ENCODE measurements around the gene STXBP1.
A peak's percentile ranks its signal among the peaks of the same experiment; 100 is the strongest.
"Not testable (repeated sequence)": the region's sequence is repeated elsewhere in the genome, so short reads cannot be mapped to it uniquely, and the experiment has no call there.

Gene STXBP1

DNA sequence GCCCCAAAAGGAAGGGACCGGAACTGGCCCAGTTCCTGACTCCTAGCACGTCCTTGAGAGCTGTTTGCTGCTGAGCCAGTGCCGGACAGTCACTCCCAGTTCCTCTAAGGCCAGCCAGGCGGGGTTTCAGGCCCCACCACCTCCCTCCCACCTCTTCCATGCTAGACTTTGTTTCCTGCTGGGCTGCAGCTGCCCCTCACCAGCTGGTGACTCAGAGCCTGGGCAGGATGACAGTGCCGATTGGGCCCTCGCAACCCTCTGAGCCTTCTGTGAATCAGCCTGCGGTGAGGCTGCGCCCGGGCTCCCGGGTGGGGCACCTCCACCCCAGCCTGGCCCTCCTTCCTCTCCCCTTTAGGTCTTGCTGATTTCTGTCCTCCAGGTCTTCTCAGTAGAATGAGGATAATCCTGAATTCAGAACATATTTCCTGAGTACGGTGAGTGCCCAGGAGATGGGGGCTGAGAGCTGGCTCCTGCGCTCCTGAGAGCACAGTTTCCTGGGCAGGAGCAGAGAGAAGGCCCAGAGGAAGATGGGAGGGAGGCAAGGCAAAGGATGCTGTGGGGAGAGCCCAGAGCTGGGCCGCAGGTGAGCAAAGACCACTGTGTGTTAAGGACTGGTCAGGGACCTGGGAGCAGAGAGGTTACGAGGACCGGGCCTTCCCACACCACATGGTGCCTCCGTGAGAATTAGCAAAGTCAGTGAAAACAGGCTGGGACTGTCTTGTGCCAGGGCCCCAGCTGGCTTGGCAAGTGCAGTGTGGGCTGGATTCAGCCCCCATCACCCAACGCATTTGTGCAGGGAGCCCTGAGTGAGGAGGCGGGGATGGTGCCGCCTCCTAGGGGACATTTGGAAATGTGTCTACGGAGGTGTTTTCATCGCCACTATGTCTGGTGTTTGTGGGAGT lies 32.9 kb upstream of the STXBP1 start:
- peak; percentile 86 for DNase-seq

DNA sequence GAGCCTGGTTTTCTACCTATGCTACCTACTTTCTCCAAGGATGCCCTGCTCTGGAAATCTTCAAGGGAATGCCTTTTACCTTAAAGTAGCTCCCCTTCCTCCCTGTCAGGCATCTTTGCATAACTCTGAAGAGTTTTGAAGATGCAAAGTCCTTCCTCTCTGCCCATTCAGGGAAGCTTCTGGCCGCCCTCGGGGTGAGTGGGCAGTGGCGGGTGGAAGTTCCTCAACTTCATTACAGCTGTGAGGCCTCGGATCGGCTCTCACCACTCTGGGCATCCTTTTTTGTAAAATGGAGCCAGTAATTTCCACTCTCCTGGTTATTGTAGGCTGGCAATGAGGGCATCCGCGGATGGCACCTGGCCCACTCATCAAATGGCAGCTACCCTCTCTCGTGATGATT lies 31.7 kb upstream of the STXBP1 start:
- DNase-seq: no peak

DNA sequence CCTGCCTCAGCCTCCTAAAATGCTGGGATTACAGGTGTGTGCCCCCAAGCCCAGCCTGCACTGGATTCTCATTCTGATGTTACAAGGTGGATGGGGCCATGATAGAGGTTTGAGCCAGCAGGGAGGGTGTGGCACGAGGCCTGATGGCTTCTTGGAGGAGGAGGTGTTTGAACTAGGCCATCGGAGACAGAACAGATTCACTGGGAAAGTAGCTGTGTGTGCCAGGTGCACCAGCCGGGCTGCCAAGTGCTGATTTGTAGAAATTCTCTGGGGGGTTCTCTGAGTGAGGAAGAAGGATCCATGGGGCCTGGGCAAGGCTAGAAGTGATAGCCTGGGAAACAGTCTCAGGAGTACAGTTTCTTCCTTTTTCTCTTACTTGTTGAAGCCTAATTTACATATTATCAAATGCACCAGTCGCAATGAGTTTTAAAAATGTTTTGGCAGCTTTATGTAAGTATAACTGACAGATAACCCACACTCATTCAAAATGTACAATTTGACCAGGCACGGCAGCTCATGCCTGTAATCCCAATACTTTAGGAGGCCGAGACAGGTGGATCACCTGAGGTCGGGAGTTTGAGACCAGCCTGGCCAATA lies 31.1 kb upstream of the STXBP1 start:
- no peak for DNase-seq

DNA sequence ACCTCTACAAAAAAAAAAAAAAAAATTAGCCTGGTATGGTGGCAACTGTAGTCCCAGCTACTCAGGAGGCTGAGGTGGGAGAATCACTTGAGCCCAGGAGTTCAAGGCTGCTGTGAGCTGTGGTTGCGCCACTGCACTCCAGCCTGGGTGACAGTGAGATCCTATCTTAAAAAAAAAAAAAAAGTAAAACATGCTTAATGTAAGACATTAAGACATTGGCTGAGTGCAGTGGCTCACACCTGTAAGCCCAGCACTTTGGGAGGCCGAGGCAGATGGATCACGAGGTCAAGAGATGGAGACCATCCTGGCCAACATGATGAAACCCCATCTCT lies 27.6 kb upstream of the STXBP1 start:
- DNase-seq: not testable (repeated sequence)

DNA sequence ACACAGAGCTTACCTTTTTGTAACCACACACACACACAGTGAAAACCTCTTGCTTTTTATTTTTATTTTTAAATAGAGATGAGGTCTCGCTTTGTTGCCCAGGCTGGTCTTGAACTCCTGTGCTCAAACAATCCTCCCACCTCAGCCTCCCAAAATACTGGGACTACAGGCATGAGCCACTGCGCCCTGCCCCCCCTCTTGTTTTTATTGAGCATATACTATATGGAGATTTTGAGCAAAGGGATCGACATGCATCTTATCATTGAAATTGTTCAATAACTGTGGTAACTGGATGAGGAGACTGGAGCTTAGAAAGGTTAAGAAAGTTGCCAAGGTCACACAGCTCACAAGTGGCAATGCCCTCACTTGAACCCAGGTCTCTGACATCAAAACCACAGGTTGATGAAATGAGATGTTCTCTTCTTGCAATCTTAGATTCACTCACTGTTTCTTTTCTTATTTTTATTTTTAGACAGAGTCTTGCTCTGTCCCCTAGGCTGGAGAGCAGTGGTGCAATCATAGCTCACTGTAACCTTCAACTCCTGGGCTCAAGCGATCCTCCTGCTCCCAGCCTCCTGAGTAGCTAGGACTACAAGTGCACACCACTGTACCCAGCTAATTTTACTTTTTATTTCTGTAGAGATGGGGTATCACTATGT lies 26.8 kb upstream of the STXBP1 start:
- no peak for DNase-seq

DNA sequence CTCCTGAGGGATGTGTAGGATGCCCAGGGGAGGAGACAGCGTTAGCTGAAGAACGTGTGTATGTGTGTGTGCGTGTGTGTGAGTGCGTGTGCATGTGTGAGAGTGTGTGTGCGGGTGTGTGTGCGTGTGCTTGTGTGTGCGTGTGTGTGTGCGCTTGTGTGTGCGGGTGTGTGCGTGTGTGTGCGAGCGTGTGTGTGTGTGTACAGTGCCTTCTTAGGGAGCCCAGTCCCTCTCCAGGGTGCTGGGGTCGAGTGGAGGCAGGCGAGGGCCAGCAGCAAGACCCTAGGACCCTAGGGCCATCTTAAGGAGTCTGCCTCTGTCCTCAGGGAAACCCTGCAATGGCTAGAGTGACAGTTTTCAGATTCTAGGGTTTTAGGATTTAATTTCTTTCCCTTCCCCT lies 26.0 kb upstream of the STXBP1 start:
- no peak for DNase-seq

DNA sequence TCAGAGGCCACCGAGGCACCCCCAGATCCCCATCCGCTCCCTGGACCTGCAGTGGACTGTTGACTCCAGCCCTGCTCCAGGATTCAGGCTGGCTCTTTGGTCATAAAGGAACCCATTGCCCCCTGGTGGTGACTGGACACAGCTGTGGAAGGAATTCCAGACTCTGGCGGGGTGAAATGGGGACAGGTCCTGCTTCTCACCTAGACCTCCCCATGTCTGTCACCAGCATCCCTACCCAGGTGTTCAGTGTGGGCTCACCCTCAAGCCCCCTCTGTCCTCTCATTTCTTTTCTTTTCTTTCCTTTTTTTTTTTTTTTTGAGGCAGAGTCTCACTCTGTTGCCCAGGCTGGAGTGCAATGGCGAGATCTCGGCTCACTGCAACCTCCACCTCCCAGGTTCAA lies 25.5 kb upstream of the STXBP1 start:
- peak; percentile 25 for DNase-seq

DNA sequence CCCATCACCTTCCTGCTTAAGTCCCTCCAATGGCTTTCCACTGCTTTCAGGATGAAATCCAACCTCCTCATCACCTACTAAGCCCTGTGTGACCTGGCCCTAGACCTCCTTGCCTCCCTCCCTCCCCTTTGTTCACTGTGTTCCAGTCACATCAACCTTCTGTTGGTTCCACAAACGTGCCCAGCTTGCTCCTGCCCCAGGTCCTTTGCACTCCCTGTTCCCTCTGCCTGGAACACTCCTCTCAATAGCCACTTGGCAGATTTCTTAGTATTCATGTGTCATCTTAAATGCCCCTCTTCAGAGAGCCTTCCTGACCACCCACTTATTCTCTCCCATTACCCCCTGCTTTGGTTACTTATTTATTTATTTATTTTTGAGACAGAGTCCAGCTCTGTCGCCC lies 24.1 kb upstream of the STXBP1 start:
- no peak for DNase-seq

DNA sequence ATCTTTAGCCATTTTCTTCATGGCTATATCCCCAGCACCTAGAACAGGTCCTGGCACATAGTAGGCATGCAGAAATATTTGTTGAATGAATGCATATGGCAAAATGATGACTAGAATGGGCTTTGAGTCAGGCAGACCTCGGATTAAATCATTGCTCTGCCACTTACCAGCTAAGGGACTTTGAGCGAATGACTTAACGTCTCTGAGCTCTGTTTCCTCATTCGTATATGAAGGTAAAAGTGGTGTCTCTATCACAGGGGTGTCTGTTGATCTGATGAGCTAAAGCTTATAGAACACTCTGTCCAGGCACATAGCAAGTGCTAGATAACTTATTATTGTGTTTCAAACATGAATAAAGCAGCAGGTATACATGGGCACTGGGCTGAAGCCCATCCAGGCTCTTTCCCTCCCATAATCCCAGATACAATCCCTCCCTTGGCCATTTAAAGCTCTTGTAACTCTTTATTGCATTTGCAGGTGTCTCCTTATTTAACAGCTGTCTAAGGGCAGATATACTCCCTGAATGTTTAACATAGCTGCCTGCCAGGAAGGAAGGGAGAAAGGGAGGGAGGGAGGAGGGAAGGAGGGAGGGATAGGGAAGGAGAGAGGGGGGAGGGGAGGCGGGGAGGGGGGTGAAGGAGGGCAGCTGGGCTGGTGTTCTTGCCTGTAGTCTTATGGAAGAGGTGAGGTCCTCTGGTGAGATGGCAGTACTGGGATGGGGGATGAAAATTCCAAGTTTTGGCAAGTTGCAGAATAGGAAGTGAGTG lies 23.2 kb upstream of the STXBP1 start:
- no peak for DNase-seq

DNA sequence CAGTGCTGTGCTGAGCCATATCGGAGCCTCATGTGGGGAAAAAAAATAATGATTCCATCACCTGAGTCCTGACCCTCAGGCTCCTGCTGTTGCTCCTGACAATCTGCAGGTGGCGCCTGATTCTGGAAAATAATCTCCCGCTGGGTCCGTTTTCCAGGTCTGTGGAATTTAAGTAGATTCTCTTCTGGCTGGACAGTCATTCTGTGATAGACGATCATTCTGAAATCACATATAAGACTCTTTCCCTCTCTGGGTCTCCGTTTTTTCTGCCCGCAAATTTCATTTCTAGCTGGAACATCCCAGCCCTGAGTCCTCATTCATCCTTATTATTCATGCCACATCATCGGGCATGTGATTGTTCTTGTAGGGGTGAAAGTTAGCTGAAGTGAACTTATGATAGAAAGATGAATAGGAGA lies 22.1 kb upstream of the STXBP1 start:
- DNase-seq: peak; percentile 52

DNA sequence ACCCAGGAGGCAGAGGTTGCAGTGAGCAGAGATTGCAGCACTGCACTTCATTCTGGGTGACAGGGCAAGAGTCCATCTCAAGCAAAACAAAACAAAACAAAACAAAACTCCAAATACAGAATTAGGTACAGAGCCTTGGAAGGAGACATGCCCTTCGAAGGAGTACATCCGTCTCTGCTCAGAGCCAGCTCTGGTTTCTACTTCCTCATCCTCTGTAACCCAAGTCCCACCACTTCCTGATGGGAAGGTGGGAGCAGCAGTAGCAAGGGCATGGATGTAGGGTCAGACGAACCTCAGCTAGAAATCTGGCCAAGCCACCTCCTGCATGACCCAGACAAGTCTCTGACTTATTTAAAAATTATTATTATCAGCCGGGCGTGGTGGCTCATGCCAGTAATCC lies 16.5 kb upstream of the STXBP1 start:
- no peak for DNase-seq

DNA sequence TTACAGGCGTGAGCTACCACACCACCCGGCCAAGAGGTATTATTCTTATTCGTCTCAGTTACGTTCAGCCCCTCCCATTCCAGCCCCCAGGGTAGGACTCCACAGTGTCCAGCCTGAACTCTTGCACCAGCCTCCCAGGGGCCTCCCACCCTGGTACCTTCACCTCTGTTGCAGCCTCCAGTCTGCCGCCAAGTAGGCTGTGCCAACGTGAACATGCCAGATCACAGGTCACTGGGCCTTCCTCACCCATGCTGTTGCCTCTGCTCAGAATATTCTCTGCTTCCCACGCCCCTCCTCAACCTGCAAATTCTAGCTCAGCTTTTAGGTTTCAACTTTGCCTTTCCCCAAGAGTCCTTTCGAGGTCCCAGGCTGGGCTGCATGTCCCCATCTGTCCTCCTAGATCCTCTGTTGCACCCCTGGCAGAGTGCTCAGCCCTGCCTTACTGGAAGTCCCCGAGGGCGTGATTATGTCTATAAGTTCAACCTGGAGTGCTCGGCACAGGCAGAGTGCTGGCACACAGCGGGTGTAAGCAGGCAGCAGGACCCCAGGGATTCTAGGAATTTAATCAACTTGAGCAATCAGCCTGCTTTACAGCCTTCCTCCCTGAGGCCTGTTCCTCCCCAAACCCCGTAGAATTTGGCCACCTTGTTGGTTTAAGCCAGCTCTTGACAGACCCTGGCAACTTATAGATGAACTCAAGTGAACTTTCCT lies 13.1 kb upstream of the STXBP1 start:
- no peak for DNase-seq

DNA sequence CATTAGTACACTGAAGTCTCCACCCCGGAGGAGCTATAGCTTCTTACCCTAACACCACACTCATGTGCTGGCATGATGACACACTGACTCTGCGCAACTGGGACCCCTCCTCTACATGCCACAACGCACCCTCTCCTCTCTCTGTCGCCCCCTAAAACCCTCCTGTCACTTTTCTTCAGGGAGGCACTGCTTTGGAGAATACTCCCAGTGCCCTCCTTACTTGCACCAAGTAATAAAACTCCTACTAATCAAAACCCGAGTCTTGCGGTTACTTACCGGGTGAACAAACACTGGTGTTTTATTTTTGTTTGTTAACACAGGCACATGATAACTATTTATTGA lies 12.6 kb upstream of the STXBP1 start:
- DNase-seq: no peak

DNA sequence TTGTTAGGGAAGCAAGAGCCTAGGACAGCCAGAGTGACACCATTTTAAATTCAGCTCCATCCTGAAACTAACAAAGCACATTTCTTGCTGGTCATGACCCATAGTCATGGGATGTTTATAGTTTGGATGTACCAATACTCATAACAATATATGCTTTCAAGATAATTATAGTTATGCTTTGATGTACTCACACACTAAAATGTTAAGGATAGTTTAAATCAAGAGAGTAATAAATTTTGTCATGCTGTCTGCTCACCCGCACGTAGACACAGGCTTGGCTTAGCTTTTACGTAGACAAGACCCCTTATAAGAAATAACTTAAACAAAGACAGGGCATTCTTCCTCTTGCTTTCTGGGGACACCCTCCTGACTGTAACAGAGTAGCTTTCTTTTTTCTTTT lies 8.9 kb upstream of the STXBP1 start:
- no peak for DNase-seq

DNA sequence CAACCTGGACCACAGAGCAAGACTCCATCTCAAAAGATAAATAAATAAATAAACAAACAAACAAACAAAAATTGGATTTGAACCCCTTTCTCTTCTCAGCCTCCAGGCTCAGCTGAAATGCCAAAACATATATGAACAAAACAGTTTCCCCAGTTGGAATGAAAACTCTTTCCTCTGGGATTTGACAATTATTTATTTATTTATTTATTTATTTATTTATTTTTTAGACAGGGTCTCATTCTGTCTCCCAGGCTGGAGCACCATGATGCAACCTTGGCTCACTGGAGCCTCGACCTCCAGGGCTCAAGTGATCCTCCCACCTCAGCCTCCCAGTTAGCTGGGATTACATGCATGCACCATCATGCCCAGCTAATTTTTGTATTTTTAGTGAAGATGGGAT lies 6.0 kb upstream of the STXBP1 start:
- DNase-seq: no peak

DNA sequence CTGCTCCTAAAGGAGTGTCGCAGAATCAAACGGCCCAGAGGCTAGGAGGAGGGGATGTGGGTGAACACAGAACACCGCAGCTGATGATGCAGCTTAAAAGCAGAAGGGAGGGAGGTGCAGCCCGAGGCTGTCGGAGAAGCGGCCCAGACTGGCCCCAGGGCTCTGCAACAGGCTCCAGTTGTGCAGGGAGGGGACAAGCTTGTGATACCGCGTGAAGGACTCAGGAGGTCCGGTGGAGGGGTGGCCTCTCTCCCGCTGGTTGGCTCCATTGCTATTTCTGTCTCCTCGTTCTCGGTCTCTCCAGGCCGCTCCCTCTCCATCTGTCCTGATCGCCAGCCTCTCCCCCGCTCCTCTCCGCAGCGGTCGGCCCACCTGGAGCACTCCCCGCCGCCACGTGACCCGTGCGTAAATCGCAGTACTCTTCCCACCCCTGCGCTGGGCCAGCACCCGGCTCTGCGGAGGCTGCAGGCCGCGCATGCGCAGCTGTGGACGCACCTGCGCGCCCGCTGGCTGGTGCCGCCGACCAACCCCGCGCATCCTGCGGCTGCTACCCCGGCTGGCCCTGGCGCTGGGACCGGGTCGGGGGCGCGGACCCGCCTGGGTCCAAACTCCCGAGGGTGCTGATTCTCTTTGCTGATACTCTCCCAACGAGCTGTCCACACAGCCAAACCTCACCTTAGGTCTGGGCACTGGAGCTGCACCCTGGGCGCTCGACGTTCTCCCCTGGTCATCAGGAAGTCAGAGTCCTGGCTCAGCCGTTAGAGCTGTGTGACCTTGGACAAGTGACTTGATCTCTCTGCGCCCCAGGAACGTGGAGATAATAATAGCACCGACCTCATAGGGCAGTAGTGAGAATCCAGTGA lies 3.7 kb upstream of the STXBP1 start:
- DNase-seq: peak; percentile 90

DNA sequence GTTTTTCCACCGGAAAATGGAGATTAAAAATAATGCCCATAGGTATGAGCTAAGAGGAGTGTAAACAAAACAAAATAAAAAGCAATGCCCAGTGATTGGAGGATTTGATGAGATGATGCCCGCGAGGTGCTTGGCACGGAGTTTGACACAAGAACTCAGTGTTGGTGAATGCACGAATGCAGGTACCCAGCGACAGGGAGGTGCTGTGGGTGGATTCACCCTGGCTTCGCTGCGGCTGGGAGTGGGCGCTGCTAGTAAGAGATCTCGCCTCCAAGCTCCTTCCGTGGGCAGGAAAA lies 526 bp upstream of the STXBP1 start:
- DNase-seq: no peak

DNA sequence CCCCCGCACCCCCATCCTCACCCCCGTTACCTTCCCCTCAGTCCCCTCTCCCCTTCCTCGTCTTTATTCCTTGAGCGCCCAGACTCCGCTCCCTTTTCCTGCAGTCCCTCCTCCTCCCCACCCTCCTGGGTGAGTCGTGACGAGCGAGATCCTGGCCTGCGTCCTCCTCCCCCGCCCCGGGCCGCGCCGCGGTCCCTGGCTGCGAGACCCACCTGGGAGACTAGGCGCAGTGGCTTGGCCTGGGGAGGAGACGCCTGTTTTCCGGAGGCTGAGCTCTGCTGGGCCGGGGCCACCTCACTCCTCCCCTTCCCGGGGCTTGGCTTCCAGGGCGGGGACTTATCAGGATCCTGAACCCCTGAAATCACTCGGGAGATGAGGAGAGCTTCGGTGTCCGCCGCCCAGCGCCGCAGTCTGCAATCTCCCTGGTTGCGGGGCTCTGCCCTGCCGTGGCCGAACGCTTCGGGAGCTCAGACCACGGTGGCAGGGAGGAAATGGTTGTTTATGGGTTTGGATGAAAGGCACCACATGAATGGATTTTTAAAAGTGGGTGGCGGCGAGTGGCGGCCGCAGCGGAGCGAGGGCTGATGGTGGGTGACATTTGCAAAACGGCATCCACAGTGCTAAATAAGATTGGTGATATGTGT lies 984 bp downstream of the STXBP1 start:
- DNase-seq: no peak

DNA sequence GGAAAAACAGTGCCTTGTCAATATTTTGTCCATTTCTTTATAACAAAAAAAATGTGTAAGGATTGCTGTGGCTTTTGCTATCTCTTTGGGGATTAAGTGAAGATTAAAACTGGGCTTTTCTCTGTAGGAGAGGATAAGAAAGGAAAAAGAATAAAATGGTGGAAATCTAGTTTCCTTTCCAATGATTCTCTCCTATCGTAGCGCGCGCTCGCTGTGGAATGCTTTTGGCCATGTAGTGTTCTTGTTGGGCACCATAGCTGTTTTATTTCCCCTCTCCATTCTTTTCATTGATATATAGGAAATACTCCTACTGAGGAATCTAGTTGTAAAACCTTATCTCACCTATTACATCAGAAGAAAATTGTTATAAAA lies 1.5 kb downstream of the STXBP1 start:
- no peak for DNase-seq

DNA sequence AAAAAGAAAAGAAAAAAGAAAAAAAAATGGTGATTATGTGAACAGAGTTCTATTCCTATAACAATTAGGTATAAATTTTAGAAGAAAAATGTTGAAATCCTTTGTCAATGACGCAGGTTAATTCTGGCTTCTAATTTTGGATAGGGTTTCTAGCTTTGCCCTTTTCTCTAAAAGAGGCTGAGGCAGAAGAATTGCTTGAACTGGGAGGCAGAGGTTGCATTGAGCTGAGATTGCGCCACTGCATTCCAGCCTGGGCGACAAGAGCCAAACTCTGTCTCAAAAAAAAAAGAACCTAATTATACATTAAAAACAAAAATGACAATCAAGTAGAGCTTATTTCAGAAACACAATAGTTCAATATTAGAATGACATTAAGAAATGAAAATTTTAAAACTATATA lies 2.9 kb downstream of the STXBP1 start:
- no peak for DNase-seq

DNA sequence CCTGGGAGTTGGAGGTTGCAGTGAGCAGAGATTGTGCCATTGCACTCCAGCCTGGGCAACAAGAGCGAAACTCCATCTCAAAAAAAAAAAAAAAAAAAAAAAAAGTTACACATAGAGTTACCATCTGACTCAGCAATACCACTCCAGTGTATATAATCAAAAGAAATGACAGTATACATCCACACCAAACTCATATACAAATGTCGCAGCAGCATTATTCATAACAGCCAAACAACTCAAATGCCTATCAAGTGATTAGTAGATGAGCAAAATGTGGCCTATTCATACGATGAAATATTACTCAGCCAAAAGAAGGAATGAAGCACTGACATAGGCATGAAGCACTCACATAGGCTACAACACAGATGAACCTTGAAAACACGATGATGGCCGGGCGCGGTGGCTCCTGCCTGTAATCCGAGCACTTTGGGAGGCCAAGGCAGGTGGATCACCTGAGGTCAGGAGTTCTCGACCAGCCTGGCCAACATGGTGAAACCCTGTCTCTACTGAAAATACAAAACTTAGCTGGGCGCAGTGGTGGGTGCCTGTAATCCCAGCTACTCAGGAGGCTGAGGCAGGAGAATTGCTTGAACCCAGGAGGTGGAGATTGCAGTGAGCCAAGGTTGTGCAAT lies 9.4 kb downstream of the STXBP1 start:
- DNase-seq: not testable (repeated sequence)

Data from NCI-H1417 treated with DMSO at 0.1 percent for 48 hours (cell line).